ENCODE measurements around the gene MET. TPM values are rescaled to one million over a fixed set of nuclear protein-coding genes. Genes with fewer than 3 reads are reported as not detected.

The MET gene
- total and polyA plus RNA-seq, 7 experiments from 2014 or later = 0.19 to 1.0 (median 0.73) TPM; not detected in 4

GRCh38 chr7:116799916-116800315 lies 127.9 kb downstream of the MET start:
- Histone ChIP-seq H3K27me3 (ENCODE audit: control insufficient read depth in 2 of 2, insufficient read depth in 2 of 2, low read length in 2 of 2) (no peaks in the 10 kb centered on the region), H3K9me3 (ENCODE audit: control insufficient read depth in 2 of 3, low read length in 3 of 3) (no peaks in the 10 kb centered on the region), H3K4me3 (ENCODE audit: low read length) (no peak overlapping the region), H3K4me1 (ENCODE audit: control insufficient read depth in 2 of 2, insufficient read depth in 2 of 2, low read length in 2 of 2) (no peaks in the 10 kb centered on the region), H3K36me3 (ENCODE audit: control insufficient read depth in 2 of 3, insufficient read depth in 3 of 3, low read length in 3 of 3) (no peaks in the 10 kb centered on the region), H3K27ac (ENCODE audit: low read depth, low read length) (no peak overlapping the region)
- intact Hi-C loops (cut with micrococcal nuclease) = no loop called here
- H3K4me1 Mint-ChIP-seq = peaks cover 0 to 3% (median 0%) of the 10 kb centered on the region in 7 donors
- CTCF ChIA-PET = no interaction called here
- DNase-seq (no peak), ATAC-seq (no peak)
- no peak overlapping the region for H3K27ac Mint-ChIP-seq
- H3K9me3 Mint-ChIP-seq = peaks cover 0 to 2% (median 0%) of the 10 kb centered on the region in 11 donors
- no peak overlapping the region for H3K4me3 Mint-ChIP-seq
- POLR2A ChIA-PET = no interaction called here
- peaks cover 5 to 20% (median 17%) of the 10 kb centered on the region in 5 donors for H3K27me3 Mint-ChIP-seq
- no peaks in the 10 kb centered on the region for H3K36me3 Mint-ChIP-seq

- Histone ChIP-seq H3K9me3 (ENCODE audit: control insufficient read depth in 2 of 3, low read length in 3 of 3) (no peaks in the 10 kb centered on the region), H3K36me3 (ENCODE audit: control insufficient read depth in 2 of 3, insufficient read depth in 3 of 3, low read length in 3 of 3) (no peaks in the 10 kb centered on the region), H3K27ac (ENCODE audit: low read depth, low read length) (no peak overlapping the region), H3K27me3 (ENCODE audit: control insufficient read depth in 2 of 2, insufficient read depth in 2 of 2, low read length in 2 of 2) (no peaks in the 10 kb centered on the region), H3K4me1 (ENCODE audit: control insufficient read depth in 2 of 2, insufficient read depth in 2 of 2, low read length in 2 of 2) (no peaks in the 10 kb centered on the region), H3K4me3 (ENCODE audit: low read length) (no peak overlapping the region)
- ATAC-seq = no peak
- Mint-ChIP-seq H3K9me3 (peaks cover 0 to 2% (median 0%) of the 10 kb centered on the region in 11 donors), H3K4me3 (no peak overlapping the region), H3K27me3 (peaks cover 5 to 20% (median 17%) of the 10 kb centered on the region in 5 donors), H3K36me3 (no peaks in the 10 kb centered on the region), H3K27ac (no peak overlapping the region), H3K4me1 (peaks cover 0 to 3% (median 0%) of the 10 kb centered on the region in 7 donors)
- ChIA-PET CTCF (no interaction called here), POLR2A (no interaction called here)
- intact Hi-C loops (cut with micrococcal nuclease) = no loop called here
- DNase-seq = no peak
These were observed 128.6 kb downstream of the MET start for GRCh38 chr7:116800594-116800993.

DNA sequence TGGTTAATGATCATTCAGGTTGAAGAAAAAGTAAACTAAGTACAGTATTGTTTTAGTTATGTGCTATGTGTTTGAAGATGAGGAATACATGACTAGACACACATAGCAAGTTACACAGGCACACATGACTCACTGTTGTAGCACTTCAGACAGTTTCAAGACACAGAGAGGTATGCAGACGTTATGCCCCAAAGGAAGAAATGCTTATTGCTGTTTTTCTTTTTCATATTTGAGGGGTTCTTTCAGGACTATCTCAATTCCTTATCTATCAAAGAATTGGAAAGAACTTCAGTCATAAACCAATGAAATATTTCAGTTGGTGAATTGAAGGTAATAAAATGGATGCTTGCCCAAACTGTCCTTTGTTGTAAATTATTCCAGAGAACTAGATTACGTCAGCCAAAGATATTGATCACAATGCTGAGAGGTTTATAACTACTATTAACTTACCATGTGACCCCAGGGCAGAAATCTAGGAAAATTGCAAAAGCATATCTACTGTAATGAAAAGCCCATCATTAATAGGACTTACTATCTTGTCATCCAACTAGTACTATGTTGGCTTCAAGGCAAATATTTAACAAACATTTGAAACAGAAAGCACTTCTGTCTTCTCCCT lies 129.2 kb downstream of the MET start:
- Histone ChIP-seq H3K4me1 (ENCODE audit: control insufficient read depth in 2 of 2, insufficient read depth in 2 of 2, low read length in 2 of 2) (no peaks in the 10 kb centered on the region), H3K9me3 (ENCODE audit: control insufficient read depth in 2 of 3, low read length in 3 of 3) (no peaks in the 10 kb centered on the region), H3K27ac (ENCODE audit: low read depth, low read length) (no peak overlapping the region), H3K27me3 (ENCODE audit: control insufficient read depth in 2 of 2, insufficient read depth in 2 of 2, low read length in 2 of 2) (no peaks in the 10 kb centered on the region), H3K4me3 (ENCODE audit: low read length) (no peak overlapping the region), H3K36me3 (ENCODE audit: control insufficient read depth in 2 of 3, insufficient read depth in 3 of 3, low read length in 3 of 3) (no peaks in the 10 kb centered on the region)
- Mint-ChIP-seq H3K4me1 (peaks cover 0 to 3% (median 0%) of the 10 kb centered on the region in 7 donors), H3K27me3 (peaks cover 5 to 20% (median 17%) of the 10 kb centered on the region in 5 donors), H3K36me3 (no peaks in the 10 kb centered on the region), H3K27ac (no peak overlapping the region), H3K4me3 (no peak overlapping the region), H3K9me3 (peaks cover 0 to 2% (median 0%) of the 10 kb centered on the region in 11 donors)
- DNase-seq = no peak
- ChIA-PET POLR2A (no interaction called here), CTCF (interaction anchor here (0.6 kb wide), 1 partner anchor 100 kb away, joined by 3 read pairs; no protein-coding TSS in a partner anchor)
- no peak for ATAC-seq
- intact Hi-C loops (cut with micrococcal nuclease) = no loop called here

DNA sequence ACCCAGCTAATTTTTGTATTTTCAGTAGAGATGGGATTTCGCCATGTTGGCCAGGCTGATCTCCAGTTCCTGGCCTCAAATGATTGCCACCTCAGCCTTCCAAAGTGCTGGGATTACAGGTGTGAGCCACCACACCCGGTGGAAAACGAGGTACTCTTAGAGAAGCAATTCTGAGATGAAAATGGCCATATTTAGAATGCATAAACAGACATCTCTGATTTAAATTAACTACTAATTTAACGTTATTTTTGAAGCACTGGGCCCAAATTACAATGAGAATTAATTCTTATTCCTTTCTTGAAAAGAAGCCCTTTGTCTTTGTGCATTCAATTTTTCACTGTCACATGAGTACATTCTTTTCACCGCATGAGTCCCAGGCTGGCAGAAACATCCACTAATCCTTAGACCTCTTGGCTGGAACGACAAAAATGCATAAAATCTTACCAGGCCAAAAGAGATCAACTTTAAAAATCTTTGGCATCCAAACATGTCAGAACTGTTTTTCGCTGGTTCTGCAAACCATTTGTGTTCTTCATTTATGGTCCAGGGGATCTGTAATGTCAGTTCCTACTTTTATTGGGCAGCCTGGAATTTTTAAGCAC lies 130.2 kb downstream of the MET start:
- POLR2A ChIA-PET = no interaction called here
- Mint-ChIP-seq H3K4me1 (peaks cover 0 to 3% (median 0%) of the 10 kb centered on the region in 7 donors), H3K27ac (no peak overlapping the region), H3K36me3 (no peaks in the 10 kb centered on the region), H3K4me3 (no peak overlapping the region), H3K27me3 (peaks cover 10 to 20% (median 17%) of the 10 kb centered on the region in 5 donors), H3K9me3 (peaks cover 0 to 2% (median 0%) of the 10 kb centered on the region in 11 donors)
- CTCF ChIA-PET = no interaction called here
- intact Hi-C loops (cut with micrococcal nuclease) = no loop called here
- no peak for DNase-seq
- no peak overlapping the region for H3K27ac ChIP-seq (ENCODE audit: low read depth, low read length)
- no peak overlapping the region for H3K4me3 ChIP-seq (ENCODE audit: low read length)
- H3K4me1 ChIP-seq (ENCODE audit: control insufficient read depth in 2 of 2, insufficient read depth in 2 of 2, low read length in 2 of 2) = no peaks in the 10 kb centered on the region
- H3K36me3 ChIP-seq (ENCODE audit: control insufficient read depth in 2 of 3, insufficient read depth in 3 of 3, low read length in 3 of 3) = no peaks in the 10 kb centered on the region
- H3K27me3 ChIP-seq (ENCODE audit: control insufficient read depth in 2 of 2, insufficient read depth in 2 of 2, low read length in 2 of 2) = no peaks in the 10 kb centered on the region
- no peaks in the 10 kb centered on the region for H3K9me3 ChIP-seq (ENCODE audit: control insufficient read depth in 2 of 3, low read length in 3 of 3)
- ATAC-seq = no peak

DNA sequence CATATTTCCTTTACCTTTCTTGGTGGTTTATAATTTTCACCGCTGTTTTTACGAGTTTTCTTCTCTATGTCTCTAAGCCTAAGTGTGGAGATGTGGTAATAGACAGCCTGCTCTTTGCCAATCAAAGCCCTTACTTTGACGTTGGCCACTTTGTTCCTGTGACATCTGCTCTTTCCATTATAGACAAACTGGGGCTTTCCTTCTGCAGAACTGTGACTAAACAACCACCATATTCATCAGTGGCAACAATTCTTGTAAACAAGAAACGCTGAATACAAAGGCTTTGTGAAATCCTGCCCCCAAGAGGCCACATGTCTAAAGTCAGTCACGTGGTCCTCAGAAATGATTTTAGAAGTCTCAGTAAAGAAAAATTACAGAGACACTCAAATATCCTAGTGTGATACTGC lies 130.8 kb downstream of the MET start:
- peak in 2 of 9 donors; percentile 7 to 16 for DNase-seq
- H3K36me3 Mint-ChIP-seq = no peaks in the 10 kb centered on the region
- Histone ChIP-seq H3K9me3 (ENCODE audit: control insufficient read depth in 2 of 3, low read length in 3 of 3) (no peaks in the 10 kb centered on the region), H3K27me3 (ENCODE audit: control insufficient read depth in 2 of 2, insufficient read depth in 2 of 2, low read length in 2 of 2) (no peaks in the 10 kb centered on the region), H3K4me1 (ENCODE audit: control insufficient read depth in 2 of 2, insufficient read depth in 2 of 2, low read length in 2 of 2) (no peaks in the 10 kb centered on the region), H3K4me3 (ENCODE audit: low read length) (no peak overlapping the region), H3K36me3 (ENCODE audit: control insufficient read depth in 2 of 3, insufficient read depth in 3 of 3, low read length in 3 of 3) (no peaks in the 10 kb centered on the region), H3K27ac (ENCODE audit: low read depth, low read length) (no peak overlapping the region)
- H3K27ac Mint-ChIP-seq = no peak overlapping the region
- H3K27me3 Mint-ChIP-seq = peaks cover 10 to 21% (median 17%) of the 10 kb centered on the region in 5 donors
- H3K4me1 Mint-ChIP-seq = peaks cover 0 to 3% (median 0%) of the 10 kb centered on the region in 7 donors
- peak; percentile 79 for ATAC-seq
- intact Hi-C loops (cut with micrococcal nuclease) = no loop called here
- ChIA-PET CTCF (no interaction called here), POLR2A (no interaction called here)
- H3K4me3 Mint-ChIP-seq = no peak overlapping the region
- peaks cover 0 to 2% (median 0%) of the 10 kb centered on the region in 11 donors for H3K9me3 Mint-ChIP-seq

DNA sequence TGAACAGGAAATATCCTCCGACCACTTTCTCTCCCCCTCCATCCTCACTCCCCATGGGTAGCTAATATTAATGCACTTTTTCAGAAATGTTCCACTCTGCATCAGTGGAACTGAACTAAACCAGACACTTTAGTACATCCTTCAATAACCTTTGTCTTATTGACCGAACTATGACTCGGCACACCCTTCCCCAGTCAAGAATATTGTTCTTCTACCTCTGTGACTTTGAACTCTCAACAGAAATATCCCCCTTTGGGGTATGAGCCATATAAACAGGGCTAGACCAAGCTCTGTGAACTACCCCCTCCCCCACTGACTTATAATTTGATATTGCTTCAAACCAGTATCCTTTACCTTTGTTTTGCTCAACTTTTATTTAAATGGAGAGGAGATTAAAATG lies 132.5 kb downstream of the MET start:
- DNase-seq = no peak
- peaks cover 8 to 22% (median 14%) of the 10 kb centered on the region in 5 donors for H3K27me3 Mint-ChIP-seq
- Histone ChIP-seq H3K4me3 (ENCODE audit: low read length) (no peak overlapping the region), H3K27me3 (ENCODE audit: control insufficient read depth in 2 of 2, insufficient read depth in 2 of 2, low read length in 2 of 2) (no peaks in the 10 kb centered on the region), H3K4me1 (ENCODE audit: control insufficient read depth in 2 of 2, insufficient read depth in 2 of 2, low read length in 2 of 2) (no peaks in the 10 kb centered on the region), H3K27ac (ENCODE audit: low read depth, low read length) (no peak overlapping the region), H3K9me3 (ENCODE audit: control insufficient read depth in 2 of 3, low read length in 3 of 3) (no peaks in the 10 kb centered on the region), H3K36me3 (ENCODE audit: control insufficient read depth in 2 of 3, insufficient read depth in 3 of 3, low read length in 3 of 3) (no peaks in the 10 kb centered on the region)
- ChIA-PET CTCF (interaction anchor here (1.3 kb wide), 1 partner anchor 624 kb away, joined by 4 read pairs; no protein-coding TSS in a partner anchor), POLR2A (no interaction called here)
- no peak for ATAC-seq
- no peak overlapping the region for H3K4me3 Mint-ChIP-seq
- intact Hi-C loops (cut with micrococcal nuclease) = no loop called here
- peaks cover 0 to 3% (median 0%) of the 10 kb centered on the region in 7 donors for H3K4me1 Mint-ChIP-seq
- no peak overlapping the region for H3K27ac Mint-ChIP-seq
- H3K36me3 Mint-ChIP-seq = no peaks in the 10 kb centered on the region
- peaks cover 0 to 2% (median 0%) of the 10 kb centered on the region in 11 donors for H3K9me3 Mint-ChIP-seq

All from naive thymus-derived CD4-positive, alpha-beta T cell (primary cell).